GM21447 (cell line): ENCODE data around the gene OOEP.

Experiments used
- ATAC-seq: cut with Tn5 transposase; IDR thresholded peaks from one replicate; pipeline ENCODE4 v1.9.1; 2021; ENCODE audit not compliant: unreplicated experiment

The OOEP gene

DNA sequence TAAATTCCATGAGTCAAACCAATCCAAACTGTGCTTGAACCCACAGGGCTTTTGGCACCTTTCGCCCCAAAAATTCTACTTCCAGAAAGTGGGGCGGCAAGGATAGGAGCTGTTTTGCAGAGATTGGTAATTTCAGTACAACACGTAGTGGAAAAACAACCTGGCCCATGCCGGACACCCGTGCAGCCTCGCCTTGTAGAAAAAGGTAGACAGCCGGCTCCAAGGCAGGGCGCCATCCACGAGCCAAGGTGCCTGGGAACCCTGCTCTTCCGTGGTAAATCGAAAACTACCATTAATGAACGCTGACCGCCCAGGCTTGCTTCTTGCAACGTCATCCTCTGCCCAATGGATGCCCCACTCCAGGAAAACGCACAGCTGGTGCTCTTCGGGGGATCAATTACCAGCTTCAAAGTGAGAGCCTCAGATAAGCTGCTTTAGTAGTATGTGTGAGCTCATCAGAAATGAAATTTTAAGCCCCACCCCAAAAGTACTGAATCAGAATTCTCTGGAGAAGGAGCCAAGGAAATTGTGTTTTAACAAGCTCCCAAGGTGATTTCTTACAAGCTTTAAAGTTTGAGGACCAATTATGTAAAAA lies 1.8 kb downstream of the OOEP start:
- ATAC-seq: no peak

DNA sequence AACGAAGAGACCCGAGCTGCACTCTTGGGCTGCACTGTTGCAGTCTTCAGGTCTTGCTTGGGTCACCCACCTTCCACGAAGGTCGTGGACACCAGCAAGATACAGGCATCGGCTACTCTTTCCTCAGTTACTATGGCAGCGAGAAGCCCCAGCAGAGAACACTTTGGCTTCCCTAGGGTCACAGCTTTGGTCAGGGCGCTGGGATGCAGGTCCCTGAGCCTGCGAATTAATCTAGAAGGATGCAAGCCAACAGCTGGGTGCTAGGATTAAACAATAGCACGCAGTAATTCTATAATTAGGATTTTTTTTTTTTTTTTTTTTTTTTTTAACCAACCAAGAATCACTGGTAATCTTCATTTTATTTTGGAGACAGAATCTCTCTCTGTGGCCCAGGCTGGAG lies 5.1 kb downstream of the OOEP start:
- no peak for ATAC-seq

DNA sequence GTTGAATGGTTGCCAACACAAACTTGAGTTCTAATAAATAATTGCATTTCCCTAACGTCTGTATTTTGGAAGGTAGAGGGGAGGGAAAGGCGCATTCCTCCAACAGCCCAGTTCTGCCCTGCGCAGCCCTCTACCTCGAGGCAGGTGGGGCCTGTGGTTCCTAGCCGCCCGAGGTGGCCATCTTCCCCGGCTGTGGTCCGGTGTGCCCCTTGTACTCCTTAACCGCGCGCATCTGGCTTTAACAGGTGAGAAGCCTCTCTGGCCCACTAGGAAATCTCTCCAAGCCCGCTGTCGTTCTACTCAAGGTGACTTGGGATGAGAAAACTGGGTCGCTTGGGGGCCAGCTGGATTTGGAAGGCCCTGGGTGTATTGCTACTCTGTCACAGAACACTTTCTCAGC lies 5.6 kb downstream of the OOEP start:
- ATAC-seq: no peak

DNA sequence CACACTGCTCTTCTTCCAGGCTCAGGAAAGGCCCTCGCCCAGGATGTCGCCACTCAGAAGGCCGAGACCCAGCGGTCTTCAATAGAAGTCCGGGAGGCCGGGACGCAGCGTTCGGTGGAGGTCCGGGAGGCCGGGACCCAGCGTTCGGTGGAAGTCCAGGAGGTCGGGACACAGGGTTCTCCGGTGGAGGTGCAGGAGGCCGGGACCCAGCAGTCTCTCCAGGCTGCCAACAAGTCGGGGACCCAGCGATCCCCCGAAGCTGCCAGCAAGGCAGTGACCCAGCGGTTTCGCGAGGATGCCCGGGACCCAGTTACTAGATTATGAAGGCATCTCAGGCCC lies 6.2 kb downstream of the OOEP start:
- no peak for ATAC-seq

DNA sequence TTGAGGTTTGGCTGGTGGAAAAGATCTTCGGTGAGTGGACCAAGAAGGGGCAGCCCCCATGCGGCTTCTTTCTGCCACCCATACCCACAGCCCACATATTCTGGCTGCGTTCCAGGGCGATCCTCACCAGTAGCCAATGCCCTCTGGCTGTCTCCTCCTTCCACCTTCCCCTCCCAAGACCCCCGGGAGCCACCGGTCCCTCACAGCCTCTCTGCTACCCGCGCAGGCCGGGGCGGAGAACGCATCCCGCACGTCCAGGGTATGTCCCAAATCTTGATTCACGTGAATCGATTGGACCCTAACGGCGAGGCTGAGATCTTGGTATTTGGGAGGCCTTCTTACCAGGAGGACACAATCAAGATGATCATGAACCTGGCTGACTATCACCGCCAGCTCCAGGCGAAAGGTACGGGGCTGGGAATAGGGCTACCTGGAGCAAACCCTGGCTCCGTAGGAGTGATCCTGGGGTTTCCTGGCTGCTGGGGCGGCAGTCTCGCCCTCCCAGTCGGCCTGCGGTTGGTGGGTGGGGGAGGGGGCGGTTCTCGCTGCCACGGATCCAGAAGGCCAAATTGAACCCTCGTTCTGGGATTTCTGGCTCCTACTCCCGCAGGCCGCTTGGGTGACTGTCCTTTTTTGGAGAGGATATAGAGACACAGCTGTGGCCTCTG lies 6.7 kb downstream of the OOEP start:
- no peak for ATAC-seq

DNA sequence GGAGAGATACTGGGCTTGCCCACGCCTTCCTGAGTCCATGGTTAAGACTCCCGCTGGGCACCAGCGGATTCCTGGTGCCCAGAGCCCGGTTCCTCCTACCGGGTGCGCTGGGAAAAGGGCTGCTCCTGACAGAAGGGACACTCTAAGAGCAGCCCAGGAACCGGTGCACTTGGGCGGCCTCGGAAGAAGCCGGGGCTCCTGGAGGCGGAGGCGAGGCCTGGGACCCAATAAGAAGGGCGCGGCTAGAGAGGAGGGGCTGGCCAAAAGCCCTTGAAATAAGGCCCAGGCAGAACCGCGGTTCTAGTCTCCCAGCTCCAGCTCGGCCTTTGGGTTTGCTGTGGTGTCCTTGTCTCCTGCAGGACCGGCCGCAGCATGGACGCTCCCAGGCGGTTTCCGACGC lies 7.3 kb downstream of the OOEP start, which contains the start of gene KHDC3L:
KHDC3L (plus strand) TSS at position 301 of the 400 bp plus-strand sequence; CDS start at position 373, 72 bp downstream.
- no peak for ATAC-seq

DNA sequence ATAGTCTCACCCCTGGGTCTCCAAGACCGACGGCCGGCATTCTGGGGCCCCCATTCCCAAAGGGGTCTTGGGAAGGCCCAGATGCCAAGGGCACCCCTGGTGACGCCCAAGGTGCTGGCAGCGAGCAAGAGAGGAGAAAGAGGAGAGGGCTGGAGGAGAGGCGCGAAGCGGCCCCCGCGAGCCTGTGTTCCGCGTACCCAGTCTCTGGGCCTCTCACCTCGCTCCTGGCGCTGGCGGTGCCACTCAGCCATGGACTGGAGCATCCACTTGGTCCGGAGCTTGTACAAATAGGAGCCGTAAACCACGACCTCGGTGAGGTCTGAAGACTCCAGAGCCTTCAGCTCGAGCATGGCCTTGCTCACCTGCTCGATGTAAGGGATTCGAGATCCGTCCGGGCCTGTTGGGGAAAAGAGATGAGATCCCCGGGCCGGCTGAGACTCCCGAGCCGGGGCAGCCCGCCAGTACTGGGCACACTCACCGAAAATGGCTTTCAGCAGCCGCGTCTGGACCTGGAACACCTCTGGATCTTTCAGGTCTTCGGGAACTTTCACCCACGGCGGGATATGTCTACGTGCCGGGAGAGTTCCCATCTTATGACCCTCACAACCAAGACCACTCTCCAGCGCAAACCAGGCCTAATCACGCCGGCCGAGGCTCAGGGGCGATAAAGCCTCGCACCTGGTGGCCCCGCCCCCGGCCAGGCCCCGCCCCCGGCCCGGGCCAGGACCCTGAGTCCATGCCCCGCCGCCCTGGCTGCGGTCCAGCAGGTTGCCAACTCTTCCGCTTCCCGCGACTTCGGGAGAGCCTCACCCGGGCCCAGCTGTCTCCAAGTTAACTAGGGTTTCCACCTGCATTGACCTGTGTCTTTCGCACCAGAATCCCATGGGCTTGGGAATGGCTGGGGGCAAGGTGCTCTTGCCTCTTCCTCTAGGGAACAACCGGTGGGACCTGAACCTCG lies 15.8 kb downstream of the OOEP start, which contains the start of gene DPPA5:
DPPA5 (minus strand) TSS at position 641 of the 958 bp plus-strand sequence; CDS start at position 590, 51 bp downstream.
- ATAC-seq: no peak

DNA sequence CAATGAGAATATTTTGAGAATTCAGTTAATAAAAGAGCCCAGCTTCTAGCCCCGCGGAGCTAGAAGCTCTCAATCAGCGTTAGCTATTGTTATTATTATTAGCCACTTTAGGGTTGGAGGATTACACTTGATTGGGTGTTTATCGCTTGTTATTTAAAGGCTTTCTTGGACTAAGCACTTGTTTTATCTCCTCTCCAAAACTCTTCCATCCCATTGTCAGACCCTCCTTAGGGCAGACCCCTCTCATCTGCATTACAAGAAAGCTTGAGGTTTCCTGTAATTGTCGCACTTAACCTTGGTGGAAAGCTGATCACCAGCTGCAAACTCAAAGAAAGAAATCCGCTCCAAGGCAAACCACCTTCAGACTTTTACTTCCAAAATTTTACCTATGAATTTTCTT lies 20.4 kb downstream of the OOEP start:
- ATAC-seq: no peak

DNA sequence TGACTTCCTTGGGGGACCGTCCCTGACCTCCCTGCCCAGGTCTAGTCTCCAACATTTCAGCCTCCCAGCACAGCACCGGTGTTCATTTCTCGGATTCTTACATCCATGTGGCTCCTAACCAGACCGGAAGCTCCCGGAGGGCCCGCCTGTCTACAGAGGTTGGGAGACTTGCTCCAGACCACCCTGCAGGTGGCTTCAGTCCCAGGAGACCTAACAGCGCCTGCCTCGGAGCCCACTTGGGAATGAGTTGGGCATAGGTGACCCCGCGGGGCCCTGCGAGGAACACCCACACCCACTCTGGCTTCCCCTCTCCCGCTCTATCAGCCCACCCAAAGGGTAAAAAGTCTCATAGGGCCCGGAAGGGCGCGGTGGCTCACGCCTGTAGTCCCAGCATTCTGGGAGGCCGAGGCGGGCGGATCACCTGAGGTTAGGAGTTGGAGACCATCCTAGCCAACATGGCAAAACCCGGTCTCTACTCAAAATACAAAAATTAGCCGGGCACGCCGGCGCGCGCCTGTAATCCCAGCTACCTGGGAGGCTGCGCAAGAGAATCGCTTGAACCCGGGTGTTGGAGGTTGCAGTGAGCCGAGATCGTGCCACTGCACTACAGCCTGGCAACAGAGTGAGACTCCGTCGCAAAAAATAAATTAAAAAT lies 21.0 kb downstream of the OOEP start:
- no peak for ATAC-seq

DNA sequence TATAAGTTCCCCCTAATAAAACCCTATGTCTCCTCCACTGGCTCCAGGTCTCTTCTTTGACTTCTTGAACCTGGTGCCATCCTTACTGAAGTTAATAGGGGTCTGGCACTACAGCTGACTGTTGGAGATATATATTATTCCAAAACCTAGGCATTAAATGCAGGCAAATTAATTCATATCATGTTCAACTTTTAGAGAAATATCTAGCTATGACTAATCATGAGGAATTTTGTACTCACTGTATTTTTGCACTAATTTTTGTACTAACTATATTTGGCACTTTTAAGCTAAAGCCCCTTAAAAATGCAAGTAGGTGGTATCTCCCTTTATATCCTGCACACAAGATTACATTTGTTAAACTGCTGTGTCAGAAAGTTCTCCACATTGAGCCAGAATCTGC lies 26.5 kb downstream of the OOEP start:
- no peak for ATAC-seq

DNA sequence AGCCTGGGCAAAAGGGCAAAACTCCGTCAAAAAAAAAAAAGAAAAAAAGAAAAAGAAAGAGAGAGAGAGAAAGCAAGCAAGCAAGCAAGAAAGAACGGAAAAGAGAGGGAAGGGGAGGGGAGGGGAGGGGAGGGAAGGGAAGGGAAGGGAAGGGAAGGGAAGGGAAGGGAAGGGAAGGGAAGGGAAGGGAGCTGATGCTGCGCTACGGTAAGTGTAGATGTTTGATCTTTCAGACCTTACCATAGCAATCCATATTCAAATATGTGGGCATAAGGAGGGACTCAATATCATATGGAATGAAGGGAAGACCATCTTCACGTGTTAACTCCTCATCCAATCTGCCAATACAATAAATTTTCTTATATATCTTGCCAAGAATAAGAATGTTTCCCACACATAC lies 27.5 kb downstream of the OOEP start:
- ATAC-seq: no peak

DNA sequence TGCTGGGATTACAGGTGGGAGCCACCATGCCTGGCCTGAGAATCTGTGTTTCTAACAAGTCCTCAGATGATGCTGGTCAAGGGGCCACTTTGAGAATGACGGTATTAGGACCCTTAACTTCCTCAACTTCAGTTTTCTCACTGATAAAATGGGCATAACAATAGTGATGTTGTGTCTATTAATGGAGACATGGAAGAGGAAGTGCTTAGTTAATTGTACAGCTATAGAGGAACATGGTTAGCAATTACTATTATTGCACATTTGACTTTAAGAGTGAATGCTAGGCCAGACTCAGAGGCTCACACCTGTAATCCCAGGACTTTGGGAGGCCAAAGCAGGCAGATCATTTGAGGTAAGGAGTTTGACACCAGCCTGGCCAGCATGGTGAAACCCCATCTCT lies 28.4 kb downstream of the OOEP start:
- ATAC-seq: no peak

DNA sequence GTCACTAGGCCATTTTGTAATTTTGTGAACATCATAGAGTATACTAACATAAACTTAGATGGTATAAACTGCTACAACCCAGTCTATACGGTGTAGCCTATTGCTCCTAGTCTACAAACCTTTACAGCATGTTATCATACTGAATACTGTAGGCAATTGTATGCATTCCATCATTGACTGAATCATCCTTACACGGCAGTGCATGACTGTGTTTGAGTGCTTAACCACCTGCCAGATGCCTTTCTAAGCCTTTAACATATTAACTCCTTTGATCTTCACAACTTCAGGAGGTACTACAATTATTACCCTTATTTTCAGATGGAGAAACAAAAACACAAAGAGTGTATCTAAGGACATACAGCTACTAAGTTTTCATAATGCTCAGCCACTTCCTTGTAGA lies 29.6 kb downstream of the OOEP start:
- ATAC-seq: no peak

DNA sequence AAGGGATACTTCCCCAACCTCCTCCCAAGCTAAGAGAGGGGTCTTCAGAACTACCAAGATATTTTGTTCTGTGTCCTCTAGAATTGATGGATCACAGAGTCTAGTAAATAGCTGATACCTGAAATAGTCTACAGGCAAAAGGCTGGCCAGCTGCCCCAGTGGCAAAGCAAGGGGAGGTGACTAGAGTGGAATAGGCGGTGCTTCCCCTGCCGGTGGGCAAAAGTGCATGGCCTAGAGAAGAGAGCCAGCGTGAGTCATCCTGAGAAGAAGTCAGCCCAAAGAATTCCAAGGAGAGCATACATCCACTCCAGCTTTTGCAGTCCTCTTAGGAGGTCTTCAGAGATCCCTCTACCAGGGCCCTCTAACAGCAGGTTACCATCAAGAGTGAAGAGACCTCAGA lies 30.4 kb downstream of the OOEP start:
- ATAC-seq: no peak

DNA sequence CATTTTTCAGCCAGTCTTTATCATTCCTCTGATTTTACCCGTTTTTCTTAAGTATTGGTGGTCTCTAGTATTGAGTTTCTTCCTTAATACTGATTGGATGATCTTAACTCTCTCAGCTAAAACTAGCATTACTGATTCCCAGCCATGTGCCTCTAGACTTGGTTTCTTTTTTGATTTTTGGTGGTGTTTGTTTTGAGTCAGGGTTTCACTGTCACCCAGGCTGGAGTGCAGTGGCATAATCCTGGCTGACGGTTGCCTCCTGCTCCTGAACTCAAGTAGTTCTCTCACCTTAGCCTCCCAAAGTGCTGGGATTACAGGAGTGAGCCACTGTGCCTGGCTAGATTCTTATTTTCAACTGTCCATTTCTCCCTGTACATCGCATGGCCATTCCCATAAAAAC lies 40.5 kb downstream of the OOEP start:
- ATAC-seq: peak; percentile 70

DNA sequence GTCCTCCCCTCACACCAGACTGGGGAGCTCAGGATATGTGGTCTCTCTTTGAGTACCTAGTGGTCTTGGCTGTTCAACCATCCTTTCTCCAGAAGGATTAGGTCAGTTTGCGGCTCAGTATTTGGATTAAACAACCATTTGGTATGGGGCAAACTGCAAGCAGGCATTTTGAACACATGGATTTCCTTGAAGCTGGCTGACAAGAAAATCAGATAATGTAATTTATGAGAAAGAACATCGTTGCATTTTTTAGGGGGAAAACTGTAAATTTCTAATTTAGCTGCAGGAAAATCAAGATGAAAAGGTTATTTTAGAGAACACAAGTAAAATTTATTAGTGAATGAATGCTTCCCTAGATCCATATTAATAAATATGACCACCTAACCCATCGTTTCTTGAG lies 40.9 kb downstream of the OOEP start:
- ATAC-seq: no peak

DNA sequence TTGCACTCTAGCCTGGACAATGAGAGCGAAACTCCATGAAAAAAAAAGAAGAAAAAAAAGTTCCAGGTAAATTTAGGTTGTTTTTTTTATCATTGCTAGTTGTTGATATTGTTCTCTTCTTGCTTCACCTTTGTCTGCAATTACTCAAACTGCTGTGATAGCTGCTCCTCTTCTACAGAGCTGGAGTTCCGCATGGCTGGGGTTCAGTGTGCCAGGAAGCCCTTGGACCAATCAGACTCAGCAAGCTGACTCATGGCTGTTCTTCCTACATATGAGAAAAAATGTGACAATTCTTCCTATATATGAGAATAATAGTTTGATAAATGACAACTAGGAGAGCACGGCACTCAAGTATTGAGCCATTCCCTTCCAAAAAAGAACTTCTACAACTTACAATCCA lies 44.0 kb downstream of the OOEP start:
- ATAC-seq: no peak

DNA sequence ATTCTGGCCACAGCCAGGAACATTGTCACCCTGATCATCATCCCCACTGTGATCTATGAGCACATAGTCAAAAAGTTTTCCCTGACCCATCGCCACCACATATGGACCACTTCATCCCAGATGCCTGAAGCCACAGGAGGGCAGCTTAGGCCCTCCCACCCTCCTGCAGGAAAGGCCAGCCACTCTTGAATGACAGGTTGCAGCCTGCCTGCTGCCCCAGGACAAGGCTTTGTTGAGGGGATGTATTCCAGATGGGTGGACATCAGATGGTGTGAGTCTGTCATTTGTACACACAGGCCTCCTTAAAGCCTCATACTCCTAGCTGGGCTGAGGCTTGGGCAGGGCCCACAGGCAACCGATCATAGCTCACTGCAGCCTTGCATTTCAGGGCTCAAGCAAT lies 46.4 kb downstream of the OOEP start:
- ATAC-seq: no peak
